ENCODE results near the gene CYLD.

Gene CYLD

DNA sequence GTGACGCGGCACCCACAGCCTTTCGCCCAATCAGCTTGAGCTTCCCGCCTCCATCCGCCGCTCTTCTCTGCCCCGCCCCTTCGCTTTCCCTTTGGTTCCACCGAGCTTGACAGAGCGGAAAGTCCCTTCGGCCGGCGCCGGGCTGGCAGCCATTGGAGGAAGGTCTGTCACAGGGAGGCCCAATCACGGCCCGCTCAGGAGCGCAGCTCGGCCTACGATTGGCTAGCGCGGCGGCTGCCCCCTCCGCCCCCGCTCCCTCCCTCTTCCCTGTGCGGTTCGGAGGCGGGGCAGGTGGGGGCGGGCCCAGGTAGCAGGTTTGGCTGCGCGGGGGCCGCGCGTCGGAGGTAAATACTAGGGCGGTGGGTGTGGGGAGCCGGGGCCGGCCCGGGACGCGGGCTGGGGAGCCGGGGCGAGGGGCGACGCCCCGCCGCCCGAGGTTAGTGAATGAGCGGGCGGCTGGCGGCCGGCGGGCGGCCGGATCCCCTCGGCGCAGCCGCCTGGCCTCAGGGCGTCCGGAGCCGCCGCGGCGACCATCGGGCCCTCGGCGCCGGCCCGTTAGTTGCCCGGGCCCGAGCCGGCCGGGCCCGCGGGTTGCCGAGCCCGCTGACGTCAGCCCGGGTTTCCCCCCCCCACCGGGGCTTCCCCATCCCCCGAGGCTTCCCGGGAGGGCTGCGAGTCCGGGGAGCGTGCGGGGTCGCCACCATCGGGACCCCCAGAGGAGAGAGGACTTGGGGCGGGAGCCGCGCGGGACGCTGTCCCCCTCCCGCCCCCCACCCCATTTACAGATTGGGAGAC, at the start of gene CYLD:
TSS of gene CYLD (plus strand) at position 306 of the 795 bp plus-strand sequence. CDS start 7,613 bp downstream, outside the sequence.
- peak; percentile 100 for DNase-seq

DNA sequence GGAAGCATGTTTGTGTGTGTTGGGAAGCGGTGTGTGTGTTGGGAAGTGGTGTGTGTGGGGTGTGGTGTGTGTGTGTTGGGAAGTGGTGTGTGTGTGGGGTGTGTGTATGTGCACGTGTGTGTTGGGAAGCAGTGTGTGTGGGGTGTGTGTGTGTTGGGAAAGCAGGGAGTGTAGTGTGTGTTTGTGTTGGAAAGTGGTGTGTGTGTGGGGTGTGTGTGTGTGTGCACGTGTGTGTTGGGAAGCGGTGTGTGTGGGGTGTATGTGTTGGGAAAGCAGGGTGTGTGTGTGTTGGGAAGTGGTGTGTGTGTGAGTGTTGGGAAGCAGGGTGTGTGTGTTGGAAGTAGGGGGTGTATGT, 49.3 kb upstream of the CYLD start:
- DNase-seq: no peak

DNA sequence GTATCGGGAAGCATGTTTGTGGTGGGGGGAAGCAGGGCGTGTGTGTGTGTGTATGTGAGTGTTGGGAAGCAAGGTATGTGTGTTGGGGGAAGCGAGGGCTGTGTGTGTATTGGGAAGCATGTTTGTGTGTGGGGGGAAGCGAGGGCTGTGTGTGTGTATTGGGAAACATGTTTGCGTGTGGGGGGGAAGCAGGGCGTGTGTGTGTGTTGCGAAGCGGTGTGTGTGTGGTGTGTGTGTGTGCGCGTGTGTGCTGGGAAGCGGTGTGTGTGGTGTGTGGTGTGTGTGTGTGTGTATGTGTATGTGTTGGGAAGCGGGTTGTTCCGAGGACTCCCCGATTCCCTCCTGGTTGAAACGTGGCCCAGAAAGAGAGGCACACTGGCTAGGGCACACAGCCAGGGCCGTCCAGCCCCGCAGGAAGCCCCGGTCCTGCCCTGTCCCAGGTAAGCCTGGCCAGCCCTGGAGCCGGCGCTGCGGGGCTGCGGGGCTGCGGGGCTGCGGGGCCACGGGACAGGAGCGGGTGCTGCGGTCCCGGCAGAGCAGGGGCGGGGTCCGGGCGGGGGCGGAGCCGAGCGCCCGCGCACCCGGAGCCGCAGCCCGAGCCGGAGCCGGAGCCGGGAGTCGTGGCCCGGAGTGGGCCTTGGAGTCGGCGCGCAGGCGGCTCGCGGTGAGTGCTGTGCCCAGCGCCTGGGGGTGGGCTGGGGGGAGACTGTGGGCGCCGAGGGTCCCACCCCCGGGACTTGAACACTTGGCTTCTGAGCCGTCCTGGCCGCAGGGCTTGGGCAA, 48.7 kb upstream of the CYLD start, which contains the start of gene NOD2:
TSS of gene NOD2 (plus strand) at position 608 of the 783 bp plus-strand sequence. CDS start 5,890 bp downstream, outside the sequence.
- peak; percentile 41 for DNase-seq

DNA sequence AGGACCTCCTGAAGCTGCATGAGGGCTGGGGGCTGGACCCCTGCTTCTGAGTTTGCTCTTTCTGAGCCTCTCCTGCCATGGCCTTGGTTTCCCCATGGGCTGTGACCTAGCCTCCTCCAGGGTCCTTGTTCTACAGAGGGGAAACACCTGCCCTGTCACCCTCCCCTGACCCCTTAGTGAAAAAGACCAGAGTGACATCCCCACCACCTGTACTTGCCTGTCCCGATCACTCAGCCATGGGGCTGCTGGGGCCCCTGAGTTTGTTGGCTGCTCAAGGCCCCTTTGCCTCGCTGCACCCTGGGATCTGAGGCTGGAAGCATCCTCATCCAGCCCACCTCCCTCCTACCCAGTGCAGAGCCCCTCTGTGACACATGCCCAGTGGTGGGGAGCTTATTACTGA, 47.7 kb upstream of the CYLD start:
- no peak for DNase-seq

DNA sequence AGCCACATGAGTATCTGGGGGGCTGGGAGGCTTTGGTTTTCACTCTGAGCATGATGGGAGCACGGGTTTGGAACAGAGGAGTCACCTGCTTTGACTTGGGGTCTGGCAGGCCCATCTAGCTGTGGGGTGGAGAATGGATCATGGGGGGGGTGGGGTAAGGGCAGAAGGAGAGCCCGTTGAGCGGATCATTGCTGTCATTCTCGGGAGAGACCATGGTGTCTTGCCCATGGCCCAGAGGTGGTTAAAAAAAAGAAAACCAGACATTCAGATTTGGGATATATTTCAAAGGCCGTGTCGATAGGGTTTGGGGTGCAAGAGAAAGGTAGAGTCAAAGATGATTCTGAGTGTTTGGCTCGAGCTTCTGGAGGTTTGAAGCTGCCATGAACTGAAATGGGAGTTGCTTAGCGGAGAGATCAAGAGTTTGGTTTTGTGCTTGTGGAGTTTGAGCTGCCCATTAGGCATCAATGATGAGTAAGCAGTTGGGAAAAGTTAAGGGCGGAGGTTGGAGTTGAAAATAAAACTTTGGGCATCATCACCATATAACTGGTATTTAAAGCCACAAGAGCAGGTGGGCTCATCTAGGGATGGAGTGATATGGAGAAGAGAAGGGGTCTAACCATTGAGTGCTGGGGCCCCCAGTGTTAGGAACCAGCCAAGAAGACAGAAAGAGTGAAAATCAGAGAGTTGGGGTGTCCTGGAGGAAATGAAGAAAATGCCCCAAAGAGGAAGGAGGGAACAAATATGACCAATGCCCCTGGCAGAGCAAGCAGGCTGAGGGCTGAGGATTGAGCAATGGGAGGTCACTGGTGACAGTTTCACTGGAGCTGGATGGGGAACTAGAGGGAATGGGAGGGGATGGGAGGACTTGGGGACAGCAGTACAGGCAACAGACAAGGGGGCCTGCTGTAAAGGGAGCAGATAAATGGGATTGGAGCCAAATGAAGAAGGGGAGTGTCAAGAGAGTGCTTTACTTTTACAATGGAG, 46.6 kb upstream of the CYLD start:
- no peak for DNase-seq

DNA sequence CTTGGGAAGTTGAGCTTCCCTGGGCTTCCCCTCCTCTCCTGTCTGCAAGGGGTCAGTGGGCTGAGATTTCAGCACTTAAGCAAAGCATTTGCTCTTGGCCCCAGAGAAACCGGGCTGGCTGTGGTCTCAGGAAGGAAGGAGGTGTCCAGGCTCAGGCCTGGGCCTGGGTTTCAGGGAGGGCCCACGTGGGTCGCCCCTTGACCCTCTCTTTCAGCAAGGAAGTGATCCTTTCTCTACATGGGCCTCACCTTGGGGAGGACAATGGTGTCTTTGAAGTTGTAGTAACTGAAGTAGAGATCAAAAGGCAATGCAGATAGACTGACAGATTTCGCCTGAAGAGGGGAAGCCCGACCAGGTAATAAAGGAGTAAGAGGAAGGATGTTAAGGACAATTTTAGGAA, 45.8 kb upstream of the CYLD start:
- no peak for DNase-seq

DNA sequence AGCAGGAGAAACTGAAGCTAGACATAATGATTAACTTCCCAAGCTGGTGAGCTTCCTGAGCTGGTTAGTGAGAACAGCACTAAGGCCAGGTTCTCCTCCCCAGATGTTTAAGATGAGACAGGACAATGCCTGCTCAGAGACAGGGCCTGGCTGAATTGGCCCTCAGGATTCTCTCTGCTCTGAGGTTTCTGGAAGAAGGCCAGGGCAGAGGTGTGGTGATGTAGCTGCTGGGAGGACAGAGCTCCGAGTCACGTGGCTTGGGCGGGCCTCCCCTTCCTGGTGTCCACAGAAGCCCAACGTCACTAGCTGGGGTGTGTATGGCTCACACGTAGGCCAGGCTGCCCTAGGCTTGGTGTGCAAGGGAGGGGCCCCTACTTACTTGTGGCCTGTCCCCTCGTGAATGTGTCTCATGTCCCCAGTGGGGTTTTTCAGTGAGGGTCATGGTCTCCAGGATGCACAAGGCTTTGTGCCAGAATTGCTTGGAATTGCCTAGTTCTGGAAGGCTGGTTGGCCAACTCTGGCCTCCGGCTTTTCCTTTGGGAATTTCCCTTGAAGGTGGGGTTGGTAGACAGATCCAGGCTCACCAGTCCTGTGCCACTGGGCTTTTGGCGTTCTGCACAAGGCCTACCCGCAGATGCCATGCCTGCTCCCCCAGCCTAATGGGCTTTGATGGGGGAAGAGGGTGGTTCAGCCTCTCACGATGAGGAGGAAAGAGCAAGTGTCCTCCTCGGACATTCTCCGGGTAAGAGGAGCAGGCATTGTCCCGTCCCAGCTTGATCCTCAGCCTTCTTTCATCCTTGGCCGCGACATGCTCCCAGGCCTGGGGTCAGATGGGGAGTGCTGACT, 45.1 kb upstream of the CYLD start:
- DNase-seq: peak; percentile 73

DNA sequence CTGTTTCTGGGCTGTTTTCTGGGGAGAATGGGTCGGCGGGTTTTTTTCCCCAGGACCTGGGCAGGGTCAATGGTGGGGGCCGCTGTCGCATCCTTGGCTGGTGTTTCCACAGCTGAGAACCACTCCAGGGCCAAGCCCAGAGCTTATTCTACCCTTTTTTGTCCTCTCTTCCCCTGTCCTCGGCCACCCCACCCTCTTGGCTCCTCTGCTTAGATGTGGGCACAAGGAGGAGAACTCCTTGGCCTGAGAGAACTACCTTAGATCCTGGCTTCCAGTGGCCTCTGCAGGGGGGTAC, 44.5 kb upstream of the CYLD start:
- no peak for DNase-seq

DNA sequence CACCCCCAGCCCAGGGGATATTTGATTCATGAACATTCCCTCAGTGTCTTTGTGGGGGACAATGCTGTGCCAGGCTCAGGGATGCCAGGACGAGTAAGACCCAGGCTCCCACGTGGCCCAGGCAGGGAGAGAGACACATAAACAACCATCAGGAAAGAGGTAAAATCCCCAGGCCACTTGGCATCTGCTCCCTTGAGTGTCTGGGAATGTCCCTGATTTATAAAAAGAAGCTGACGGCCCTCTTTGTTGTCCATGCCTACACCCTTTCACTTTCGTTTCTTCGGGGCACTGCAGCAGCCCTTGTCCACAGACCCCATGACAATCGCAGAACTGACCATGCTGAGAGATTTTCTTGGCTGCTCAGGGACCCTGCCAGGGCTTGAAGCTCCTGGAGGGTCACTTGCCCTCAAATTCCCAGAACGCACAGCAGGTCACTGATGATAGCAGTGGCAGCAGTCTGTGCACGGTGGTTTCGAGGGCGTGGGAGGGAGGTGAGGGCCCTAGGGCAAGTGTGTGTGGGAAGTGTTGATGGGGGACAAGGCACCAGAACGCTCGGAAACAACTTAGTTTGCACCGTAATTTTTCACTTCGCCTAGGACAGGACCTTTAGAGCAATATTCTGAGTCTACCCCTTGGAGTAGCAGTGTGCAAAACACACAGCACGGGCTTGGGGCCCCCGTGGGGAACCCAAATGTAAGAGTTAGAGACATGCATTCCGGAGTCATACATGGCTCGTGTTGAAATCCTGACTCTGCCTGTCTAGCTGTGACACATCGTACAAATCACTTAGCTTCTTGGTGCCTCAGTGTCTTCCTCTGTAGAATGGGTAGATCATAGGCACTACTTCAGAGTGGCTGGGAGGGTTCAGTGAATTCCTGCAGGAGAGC, 43.8 kb upstream of the CYLD start:
- DNase-seq: peak; percentile 74

DNA sequence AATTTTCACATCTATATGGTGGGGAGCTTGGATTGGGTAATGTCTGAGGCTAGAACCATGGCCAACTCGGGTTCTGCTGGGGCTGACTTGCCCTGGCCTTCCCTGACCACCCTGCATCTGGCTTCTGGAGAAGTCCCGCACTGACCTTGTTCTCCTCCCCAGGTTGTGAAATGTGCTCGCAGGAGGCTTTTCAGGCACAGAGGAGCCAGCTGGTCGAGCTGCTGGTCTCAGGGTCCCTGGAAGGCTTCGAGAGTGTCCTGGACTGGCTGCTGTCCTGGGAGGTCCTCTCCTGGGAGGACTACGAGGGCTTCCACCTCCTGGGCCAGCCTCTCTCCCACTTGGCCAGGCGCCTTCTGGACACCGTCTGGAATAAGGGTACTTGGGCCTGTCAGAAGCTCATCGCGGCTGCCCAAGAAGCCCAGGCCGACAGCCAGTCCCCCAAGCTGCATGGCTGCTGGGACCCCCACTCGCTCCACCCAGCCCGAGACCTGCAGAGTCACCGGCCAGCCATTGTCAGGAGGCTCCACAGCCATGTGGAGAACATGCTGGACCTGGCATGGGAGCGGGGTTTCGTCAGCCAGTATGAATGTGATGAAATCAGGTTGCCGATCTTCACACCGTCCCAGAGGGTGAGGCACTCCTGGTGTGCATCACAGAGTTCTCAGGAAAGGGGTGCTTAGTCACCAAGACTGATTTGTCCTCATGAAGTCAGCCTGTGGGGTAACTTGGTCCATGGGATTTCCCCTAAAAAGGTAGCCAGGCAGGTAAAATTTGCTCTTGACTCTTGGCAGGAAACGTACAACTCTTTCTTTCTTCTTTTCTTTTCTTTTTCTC, 42.3 kb upstream of the CYLD start:
- peak; percentile 87 for DNase-seq

DNA sequence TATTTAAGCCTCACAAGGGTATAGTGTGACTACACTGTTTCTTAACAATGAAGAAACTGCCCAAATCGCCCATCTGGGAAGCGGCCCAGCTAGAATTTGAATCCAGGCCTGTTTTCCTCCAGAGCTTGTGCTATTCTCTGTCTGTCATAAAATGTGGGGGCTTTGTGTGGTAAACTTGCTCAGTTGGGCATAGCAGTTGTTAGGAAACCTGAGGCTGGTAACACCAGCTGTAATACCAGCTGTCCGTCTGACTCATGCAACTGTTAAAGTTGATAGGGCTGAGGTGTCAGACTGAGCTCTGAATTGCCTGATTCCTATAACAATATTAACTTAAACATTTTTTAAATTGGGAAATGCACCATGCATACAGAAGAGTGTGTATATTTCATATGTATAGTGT, 39.2 kb upstream of the CYLD start:
- peak; percentile 20 for DNase-seq

DNA sequence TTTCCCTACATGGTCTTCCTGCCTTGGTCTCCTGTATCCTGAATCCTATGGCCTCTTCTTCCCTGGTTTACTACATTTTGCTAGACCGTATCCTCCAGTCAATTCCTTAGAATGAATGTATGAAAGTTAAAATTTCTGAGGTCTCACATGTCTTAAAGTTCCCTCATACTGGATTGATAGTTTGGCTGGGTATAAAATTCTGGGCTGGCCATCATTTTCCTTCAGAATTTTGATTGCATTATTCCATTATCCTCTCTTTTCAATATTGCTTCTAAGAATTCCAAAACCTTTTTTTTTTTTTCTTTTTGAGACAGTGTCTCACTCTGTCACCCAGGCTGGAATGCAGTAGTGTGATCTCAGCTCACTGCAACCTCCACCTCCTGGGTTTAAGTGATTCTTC, 37.6 kb upstream of the CYLD start:
- DNase-seq: no peak

DNA sequence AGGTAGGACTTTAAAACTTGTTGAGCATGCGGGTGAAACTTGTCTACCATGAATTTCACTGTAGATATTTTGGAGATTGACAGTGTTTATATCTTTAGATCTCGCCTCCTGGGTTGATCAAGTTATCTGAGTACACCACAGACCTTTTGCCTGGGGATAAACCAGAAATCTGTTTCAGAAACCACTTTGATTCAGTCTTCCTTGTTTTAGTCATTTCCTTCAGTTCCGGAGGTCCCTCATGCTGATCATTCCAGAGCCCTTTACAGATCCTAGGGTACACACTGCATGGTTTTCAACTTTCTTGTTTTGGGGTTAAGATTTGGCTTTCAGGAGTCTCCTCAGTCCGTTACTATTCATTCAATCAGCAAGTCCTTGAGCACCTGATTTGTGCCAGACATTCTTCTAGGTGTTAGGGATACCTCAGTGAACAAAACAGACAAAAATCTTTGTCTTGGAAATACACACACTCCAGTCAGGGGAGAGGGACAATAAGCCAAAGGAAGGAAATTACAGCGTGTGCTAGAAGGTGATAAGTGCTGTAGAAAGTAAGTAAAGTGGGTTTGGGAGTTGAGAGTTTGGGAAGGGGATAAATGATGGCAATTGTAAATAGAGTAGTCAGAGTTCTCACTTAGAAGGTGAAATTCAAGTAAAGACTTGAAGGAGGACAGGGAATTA, 36.3 kb upstream of the CYLD start:
- DNase-seq: no peak

DNA sequence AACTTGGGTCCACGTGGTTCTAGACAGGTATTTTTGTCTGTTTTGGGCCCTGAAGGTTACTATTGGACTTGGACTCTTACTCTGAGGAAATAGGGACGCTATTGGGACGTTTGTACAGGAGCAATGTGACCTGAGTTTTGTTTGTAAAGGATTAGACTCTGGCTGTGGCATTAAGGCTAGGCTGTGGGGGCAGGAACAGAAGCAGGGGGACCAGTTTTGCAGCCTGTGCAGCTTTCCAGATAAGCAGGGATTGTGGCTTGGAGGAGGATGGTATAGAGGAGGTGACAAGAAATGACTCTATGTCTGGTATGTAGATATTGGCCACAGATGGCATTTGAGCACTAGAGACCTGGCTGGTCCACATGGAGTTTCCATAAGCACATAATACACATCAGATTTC, 35.6 kb upstream of the CYLD start:
- DNase-seq: no peak

DNA sequence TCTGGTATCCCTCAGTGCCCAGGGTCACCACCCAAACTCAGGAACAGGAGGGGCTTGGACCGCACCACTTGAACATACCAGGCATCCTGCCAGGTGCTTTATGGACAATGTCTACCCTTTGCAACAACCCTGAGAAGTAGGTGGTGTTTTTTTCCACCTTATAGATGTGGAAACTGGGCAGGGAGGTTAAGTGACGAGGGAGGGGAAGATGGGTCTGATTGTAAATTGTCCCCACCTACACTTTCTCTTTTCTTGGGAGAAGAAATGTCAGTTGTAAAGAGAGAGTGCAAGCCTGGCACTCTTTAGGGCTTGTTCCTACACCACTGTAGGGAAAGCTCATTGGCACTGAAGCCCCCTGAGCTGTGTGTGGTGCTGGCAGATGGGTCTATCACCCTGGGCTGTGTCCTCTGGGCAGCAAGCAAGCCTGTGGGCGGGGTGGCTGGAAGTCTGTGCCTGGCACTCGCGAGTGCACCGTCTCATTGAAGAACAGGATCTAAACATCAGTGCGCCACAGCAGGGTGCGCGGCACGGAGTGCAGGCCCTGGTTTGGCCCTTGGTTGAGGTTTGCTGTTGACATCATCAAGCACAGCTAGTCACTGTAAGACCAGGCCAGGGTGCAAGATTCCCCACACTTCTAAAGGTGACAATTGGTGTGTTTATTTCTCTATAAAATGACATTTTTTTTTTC, 33.4 kb upstream of the CYLD start:
- peak; percentile 72 for DNase-seq

DNA sequence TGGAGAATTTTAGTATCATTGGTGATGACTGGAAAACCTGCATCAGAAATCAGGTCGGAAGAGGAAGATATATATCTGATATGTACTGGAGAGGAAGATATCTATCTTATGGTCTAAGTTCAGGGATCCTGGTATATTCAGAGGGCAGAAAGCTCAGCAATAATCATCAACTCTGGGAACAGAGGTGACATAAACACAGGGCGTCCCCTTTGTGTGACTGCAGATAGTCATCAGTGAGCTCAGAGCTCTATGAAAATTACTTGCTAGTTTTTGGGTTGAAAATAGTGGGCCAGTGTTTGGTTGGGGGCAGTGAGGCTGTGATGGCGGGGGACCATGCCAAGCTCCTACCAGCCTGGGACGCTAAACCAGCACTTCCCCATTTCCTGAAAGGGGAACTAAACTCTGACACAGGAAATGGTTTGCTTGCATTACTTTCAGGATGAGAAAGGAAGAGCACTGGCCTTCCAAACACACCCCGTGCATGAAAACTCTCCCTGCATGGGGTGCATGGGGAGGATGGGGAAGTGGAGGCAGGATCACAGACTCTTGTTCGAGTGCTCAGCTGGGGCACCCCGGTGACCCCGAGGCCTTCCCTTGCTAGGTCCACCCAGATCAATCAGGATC, 32.7 kb upstream of the CYLD start:
- no peak for DNase-seq

DNA sequence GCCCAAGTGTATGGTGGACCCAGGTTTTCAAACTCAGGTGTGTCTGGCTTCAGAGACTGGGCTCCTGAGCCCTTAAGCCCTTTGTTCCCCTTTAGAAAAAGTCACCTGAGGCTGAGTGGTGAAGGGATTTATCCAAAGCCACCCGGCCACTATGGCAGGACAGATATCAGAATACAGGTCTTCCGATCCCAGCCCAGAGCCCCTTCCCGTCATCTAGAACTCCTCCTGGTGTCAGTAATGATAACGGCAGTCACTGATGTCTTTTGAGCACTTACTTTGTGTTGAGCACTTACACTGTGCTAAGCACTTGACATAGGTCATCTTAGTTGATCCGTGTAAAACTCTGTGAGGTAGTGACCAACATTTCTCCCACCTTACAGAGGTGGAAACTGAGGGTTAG, 31.9 kb upstream of the CYLD start:
- DNase-seq: no peak

DNA sequence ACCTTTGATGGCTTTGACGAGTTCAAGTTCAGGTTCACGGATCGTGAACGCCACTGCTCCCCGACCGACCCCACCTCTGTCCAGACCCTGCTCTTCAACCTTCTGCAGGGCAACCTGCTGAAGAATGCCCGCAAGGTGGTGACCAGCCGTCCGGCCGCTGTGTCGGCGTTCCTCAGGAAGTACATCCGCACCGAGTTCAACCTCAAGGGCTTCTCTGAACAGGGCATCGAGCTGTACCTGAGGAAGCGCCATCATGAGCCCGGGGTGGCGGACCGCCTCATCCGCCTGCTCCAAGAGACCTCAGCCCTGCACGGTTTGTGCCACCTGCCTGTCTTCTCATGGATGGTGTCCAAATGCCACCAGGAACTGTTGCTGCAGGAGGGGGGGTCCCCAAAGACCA, 30.8 kb upstream of the CYLD start:
- DNase-seq: no peak

Data from activated CD4-positive, alpha-beta T cell treated with anti-CD3 and anti-CD28 coated beads for 48 hours (primary cell).